Stomach (tissue), 9 donors: ENCODE measurements around the gene ATXN7L1. TPM values are rescaled to one million over a fixed set of nuclear protein-coding genes. Genes with fewer than 3 reads are reported as not detected.

Experiments
- DNase-seq, 2 donors: peaks; one replicate each; pipeline versions ENCODE4 v3.0.0 to v3.0.0-alpha.2; 2013 to 2019
- H3K27ac ChIP-seq, 5 donors: fragments of 200-600 bp in 4 of 5; sonication (generic) in 4 of 5; one replicate each; pipeline ENCODE4 v1.5.1; 2013 to 2019; ENCODE audit warnings: mild to moderate bottlenecking in 1 of 5, moderate library complexity in 1 of 5
- H3K27me3 ChIP-seq, 3 donors: fragments of 200-600 bp; sonication (generic); one replicate each; pipeline ENCODE4 v1.5.1; 2017 to 2019; ENCODE audit warnings: mixed run types in 1 of 3
- H3K36me3 ChIP-seq, 4 donors: fragments of 200-600 bp; sonication (generic); 1 replicate in 3 of 4; 2 replicates in 1 of 4; pipeline ENCODE4 v1.5.1; 2016 to 2019
- H3K4me1 ChIP-seq, 4 donors: fragments of 200-600 bp; sonication (generic); one replicate each; pipeline ENCODE4 v1.5.1; 2016 to 2019
- H3K4me3 ChIP-seq, 4 donors: fragments of 200-600 bp; sonication (generic) in 3 of 4; one replicate each; pipeline ENCODE4 v1.5.1; 2016 to 2019; ENCODE audit warnings: mild to moderate bottlenecking in 1 of 4
- H3K9me3 ChIP-seq, 4 donors: fragments of 200-600 bp; sonication (generic); one replicate each; pipeline ENCODE4 v1.5.1; 2016 to 2019
- EP300 ChIP-seq: sonication (generic); formaldehyde crosslinking; IDR thresholded peaks from one replicate; pipeline ENCODE4 v1.6.1; 2017; ENCODE audit warnings: antibody characterized with exemption
- POLR2A ChIP-seq, 4 donors: fragments of 450-650 bp; IDR thresholded peaks; one replicate each; pipeline ENCODE4 v1.6.1; 2016; ENCODE audit warnings: antibody characterized with exemption in 4 of 4, control low read depth in 2 of 4, mild to moderate bottlenecking in 1 of 4, moderate library complexity in 1 of 4
- POLR2AphosphoS5 ChIP-seq, 3 donors: sonication (generic); formaldehyde crosslinking; IDR thresholded peaks; one replicate each; pipeline ENCODE4 v1.6.1; 2016; ENCODE audit warnings: antibody characterized with exemption in 3 of 3
- WGBS, 5 donors: extraction: QIAGEN DNeasy Blood & Tissue Kit in 3 of 5; methylation state at CpG; one replicate each; pipeline versions ENCODE4 v1.1.5 to v1.1.7; 2013 to 2018; 5-methylcytosine and 5-hydroxymethylcytosine counted together
- intact Hi-C: fragments of 100-400 bp; cut with DNase I; formaldehyde crosslinking; loops from one replicate; pipeline ENCODE4 v1.15.1; 2023; ENCODE audit warnings: low total_unique reads
- polyA plus RNA-seq, 3 donors: library from polyadenylated mRNA; stranded (reverse); fragments of 200-250 nt; gene quantifications; one replicate each; pipeline ENCODE4 v1.2.3, GENCODE V29; 2013
- total RNA-seq, 5 donors: library from RNA; depleted of rRNA; stranded (reverse); fragments of >200 nt; gene quantifications; one replicate each; pipeline versions ENCODE4 v1.1.0 to v1.2.3, GENCODE V29; 2014 to 2016
- TF ChIP-seq, protein P1 (sequence below), 7 experiments: fragments of 450-650 bp in 4 of 7; fragments of 200-600 bp in 3 of 7; sonication (generic) in 3 of 7; IDR thresholded peaks; one replicate each; pipeline ENCODE4 v1.5.1; 2016 to 2019; ENCODE audit warnings: antibody characterized with exemption in 7 of 7, control low read depth in 2 of 7, mild to moderate bottlenecking in 1 of 7
- donor health status: healthy with polysubstance abuse.
- donor health status: Bipolar disorder and iron deficiency.
- donor health status: healthy.

ATXN7L1 gene
- total and polyA plus RNA-seq, 8 donors, result 3.8 to 92.2 (median 8.8) TPM

DNA sequence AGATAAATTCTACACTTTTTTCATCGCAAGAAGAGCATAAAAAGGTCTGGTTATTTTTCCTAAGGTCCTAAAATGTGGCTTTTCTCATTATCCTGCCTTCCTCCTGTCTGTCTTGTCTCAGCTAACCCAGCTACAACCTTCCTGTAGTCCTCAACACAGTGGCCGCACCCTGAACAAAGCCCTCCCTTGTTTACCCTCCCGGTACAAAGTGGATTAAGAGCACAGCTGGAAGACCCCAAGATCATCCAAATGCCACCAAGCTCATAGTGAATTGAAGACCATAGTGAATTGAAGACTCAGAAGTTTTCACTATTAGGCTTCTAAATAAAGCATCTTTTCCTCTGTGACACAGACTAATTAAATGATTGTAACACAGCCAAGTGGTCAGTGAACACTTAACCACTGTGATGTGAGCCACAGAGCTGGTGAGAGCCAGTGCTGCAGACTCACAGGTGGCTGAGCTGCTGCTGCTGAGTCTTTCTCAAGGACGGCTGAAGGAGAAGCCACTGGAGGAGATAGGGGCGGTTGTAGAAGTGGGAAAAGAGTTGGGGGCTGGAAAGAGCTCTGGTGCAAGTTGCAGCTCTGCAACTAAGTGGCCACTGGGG lies 123.6 kb downstream of the ATXN7L1 start:
- Histone ChIP-seq H3K4me3 (no peak overlapping the region), H3K9me3 (no peaks in the 10 kb centered on the region), H3K36me3 (peaks cover 4 to 24% (median 19%) of the 10 kb centered on the region in 4 donors), H3K4me1 (no peaks in the 10 kb centered on the region), H3K27me3 (no peaks in the 10 kb centered on the region), H3K27ac (no peak overlapping the region)
- TF ChIP-seq POLR2AphosphoS5 (IDR thresholded peaks at IDR 0.05) (no peak), EP300 (no peak), POLR2A (IDR thresholded peaks at IDR 0.05) (no peak)
- TF ChIP-seq, protein P1, sequence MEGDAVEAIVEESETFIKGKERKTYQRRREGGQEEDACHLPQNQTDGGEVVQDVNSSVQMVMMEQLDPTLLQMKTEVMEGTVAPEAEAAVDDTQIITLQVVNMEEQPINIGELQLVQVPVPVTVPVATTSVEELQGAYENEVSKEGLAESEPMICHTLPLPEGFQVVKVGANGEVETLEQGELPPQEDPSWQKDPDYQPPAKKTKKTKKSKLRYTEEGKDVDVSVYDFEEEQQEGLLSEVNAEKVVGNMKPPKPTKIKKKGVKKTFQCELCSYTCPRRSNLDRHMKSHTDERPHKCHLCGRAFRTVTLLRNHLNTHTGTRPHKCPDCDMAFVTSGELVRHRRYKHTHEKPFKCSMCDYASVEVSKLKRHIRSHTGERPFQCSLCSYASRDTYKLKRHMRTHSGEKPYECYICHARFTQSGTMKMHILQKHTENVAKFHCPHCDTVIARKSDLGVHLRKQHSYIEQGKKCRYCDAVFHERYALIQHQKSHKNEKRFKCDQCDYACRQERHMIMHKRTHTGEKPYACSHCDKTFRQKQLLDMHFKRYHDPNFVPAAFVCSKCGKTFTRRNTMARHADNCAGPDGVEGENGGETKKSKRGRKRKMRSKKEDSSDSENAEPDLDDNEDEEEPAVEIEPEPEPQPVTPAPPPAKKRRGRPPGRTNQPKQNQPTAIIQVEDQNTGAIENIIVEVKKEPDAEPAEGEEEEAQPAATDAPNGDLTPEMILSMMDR (IDR thresholded peaks at IDR 0.05), result no peak
- DNase-seq, result no peak
- intact Hi-C loops, result loop anchor here (10.0 kb wide), 2 partner anchors 262 to 292 kb away; no protein-coding TSS in a partner anchor
- 83 to 88% (median 87%) methylated on average over 5 of the region's 5 CpGs for WGBS, 5 donors

DNA sequence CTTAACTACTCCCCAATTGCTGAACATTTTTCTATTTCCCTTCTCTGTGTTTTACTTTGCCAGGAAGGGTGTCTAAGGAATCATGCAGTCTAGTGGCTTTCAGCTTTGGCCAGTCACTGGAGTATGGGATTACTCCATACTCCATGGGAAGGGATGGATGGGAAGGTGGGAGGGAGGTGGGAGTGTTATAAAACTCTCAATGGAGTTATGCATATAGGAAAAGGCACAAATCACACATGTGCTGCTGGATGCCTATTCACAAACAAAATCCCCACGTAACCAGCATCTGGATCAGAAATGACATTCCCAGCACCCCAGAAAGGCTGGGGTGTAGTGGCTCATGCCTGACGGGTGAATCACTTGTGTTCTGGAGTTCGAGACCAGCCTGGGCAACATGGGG lies 125.3 kb downstream of the ATXN7L1 start:
- Histone ChIP-seq H3K36me3 (peaks cover 4 to 24% (median 19%) of the 10 kb centered on the region in 4 donors), H3K4me3 (no peak overlapping the region), H3K27me3 (no peaks in the 10 kb centered on the region), H3K27ac (no peak overlapping the region), H3K4me1 (no peaks in the 10 kb centered on the region), H3K9me3 (no peaks in the 10 kb centered on the region)
- intact Hi-C loops, result loop anchor here (10.0 kb wide), 2 partner anchors 264 to 294 kb away; no protein-coding TSS in a partner anchor
- WGBS, 5 donors, result 91 to 97% (median 95%) methylated on average over 3 of the region's 3 CpGs
- DNase-seq, result no peak
- TF ChIP-seq POLR2AphosphoS5 (IDR thresholded peaks at IDR 0.05), result no peak
- TF ChIP-seq POLR2A (IDR thresholded peaks at IDR 0.05), result no peak
- no peak for TF ChIP-seq EP300

DNA sequence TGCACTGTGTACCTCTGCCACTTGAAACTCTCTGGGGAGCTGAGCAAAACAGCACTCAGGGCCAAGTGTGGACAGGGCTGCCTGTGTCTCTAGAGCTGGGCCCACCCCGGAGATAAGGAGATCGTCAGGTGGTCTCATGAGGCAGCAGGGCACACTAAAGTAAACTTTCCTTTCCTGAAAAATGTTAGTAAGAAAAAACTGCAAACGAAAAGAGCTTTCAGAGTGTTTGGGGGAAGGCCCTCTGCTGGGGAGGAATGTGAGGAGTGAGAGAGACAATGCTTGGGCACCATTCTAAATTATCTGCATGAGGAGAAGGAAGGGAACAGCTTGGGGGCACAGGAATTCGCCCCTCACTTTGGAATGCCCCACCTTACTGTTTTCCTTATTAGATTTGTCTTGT lies 127.7 kb downstream of the ATXN7L1 start:
- H3K27ac ChIP-seq, result no peak overlapping the region
- TF ChIP-seq POLR2A (IDR thresholded peaks at IDR 0.05) (no peak), EP300 (no peak), POLR2AphosphoS5 (IDR thresholded peaks at IDR 0.05) (no peak)
- TF ChIP-seq, protein P1 (IDR thresholded peaks at IDR 0.05), result no peak
- intact Hi-C loops, result no loop called here
- no peaks in the 10 kb centered on the region for H3K27me3 ChIP-seq
- H3K36me3 ChIP-seq, result peaks cover 4 to 24% (median 19%) of the 10 kb centered on the region in 4 donors
- WGBS, 5 donors, result 43 to 63% (median 52%) methylated on average over 4 of the region's 4 CpGs
- no peak overlapping the region for H3K4me3 ChIP-seq
- no peaks in the 10 kb centered on the region for H3K9me3 ChIP-seq
- DNase-seq, result no peak
- no peaks in the 10 kb centered on the region for H3K4me1 ChIP-seq

DNA sequence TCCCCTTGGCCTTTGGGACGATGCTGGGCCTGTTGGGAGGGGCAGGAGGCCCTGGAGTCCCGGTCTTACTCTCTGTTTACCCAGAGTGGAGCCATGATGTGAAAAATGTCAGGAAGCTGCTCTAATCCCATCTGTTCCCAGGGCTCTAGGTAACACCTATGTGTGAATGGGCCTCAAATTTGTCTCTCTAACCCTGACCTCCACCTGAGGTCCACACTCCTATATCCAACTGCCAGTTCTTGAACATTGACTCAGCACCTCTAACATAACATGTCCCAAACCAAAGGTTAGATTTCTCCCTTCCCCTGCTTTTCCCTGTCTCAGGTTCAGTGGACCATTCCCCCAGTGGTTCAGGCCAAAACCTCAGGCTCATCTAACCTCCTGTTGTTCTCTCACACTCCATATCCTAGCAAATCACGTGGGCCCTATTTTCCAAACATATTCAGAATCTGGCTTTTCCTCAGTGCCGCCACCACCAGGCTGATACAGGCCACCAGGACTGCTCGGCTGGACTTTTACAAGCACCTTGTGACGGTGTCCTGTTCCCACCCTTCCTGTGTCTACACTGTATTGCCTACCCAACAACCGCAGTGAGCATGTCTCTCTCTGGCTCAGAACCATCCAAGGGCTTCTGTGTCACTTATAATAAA lies 130.6 kb downstream of the ATXN7L1 start:
- intact Hi-C loops, result no loop called here
- H3K36me3 ChIP-seq, result peaks cover 4 to 15% (median 6%) of the 10 kb centered on the region in 4 donors
- H3K4me3 ChIP-seq, result no peak overlapping the region
- H3K4me1 ChIP-seq, result peaks cover 0 to 12% (median 4%) of the 10 kb centered on the region in 4 donors
- no peak for DNase-seq
- no peaks in the 10 kb centered on the region for H3K27me3 ChIP-seq
- WGBS, 5 donors, result 82 to 95% (median 89%) methylated on average over 7 of the region's 7 CpGs
- TF ChIP-seq POLR2AphosphoS5 (IDR thresholded peaks at IDR 0.05), result no peak
- TF ChIP-seq, protein P1 (IDR thresholded peaks at IDR 0.05), result no peak
- no peak for TF ChIP-seq POLR2A (IDR thresholded peaks at IDR 0.05)
- TF ChIP-seq EP300, result no peak
- no peak overlapping the region for H3K27ac ChIP-seq
- no peaks in the 10 kb centered on the region for H3K9me3 ChIP-seq

DNA sequence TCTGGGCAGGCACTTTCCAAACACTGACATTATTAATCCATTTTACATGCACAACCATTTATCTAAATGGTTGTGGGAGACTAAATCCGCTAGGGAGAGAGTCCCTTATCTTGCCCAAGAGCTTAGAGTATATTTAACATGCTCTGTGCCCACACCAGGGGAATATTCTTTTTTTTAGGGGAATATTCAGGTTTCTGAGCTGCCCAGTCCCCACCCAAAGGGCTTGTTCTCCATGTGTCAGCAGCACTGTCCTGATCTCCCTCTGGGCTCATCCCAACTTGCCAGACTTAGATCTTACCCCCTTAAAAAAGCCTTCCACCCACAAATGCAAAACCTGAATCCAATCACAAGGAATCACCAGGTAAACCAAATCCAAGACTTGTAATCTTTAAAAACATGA lies 132.1 kb downstream of the ATXN7L1 start:
- intact Hi-C loops, result no loop called here
- H3K9me3 ChIP-seq, result no peaks in the 10 kb centered on the region

More for the DNA sequence above, 132.1 kb downstream of the ATXN7L1 start:
- Histone ChIP-seq H3K4me3 (no peak overlapping the region), H3K27ac (no peak overlapping the region), H3K36me3 (peaks cover 0 to under 1% (median 0%) of the 10 kb centered on the region in 4 donors), H3K27me3 (no peaks in the 10 kb centered on the region), H3K4me1 (peaks cover 0 to 12% (median 4%) of the 10 kb centered on the region in 4 donors)
- DNase-seq, result no peak
- WGBS, 5 donors, result 89 to 98% (median 94%) methylated on average over 1 of the region's 1 CpG
- TF ChIP-seq POLR2A (IDR thresholded peaks at IDR 0.05) (no peak), EP300 (no peak), POLR2AphosphoS5 (IDR thresholded peaks at IDR 0.05) (no peak)
- TF ChIP-seq, protein P1 (IDR thresholded peaks at IDR 0.05), result no peak
